CD4-positive, alpha-beta T cell treated with Interleukin-4 for 1 hour (primary cell): ENCODE results near the gene PHEX.

Experiments used
- DNase-seq, 2 donors: peaks; one replicate each; pipeline ENCODE4 v3.0.0-alpha.2; 2020 to 2022

PHEX gene

GRCh38 chrX:22032084-22032483 is at the start of gene PHEX:
PHEX (plus strand) TSS chrX:22032325; CDS start chrX:22033006, 681 bp downstream.
- no peak for DNase-seq

GRCh38 chrX:21985332-21985777 is 46.8 kb upstream of the PHEX start:
- peak; percentile 78 to 79 for DNase-seq

- DNase-seq: no peak
These were observed 45.5 kb upstream of the PHEX start for GRCh38 chrX:21986596-21986995.

GRCh38 chrX:21989384-21989783 is 42.7 kb upstream of the PHEX start:
- DNase-seq: no peak

GRCh38 chrX:21990832-21991231 is 41.3 kb upstream of the PHEX start:
- DNase-seq: peak in 1 of 2 donors; percentile 24

- DNase-seq: no peak
These were observed 40.6 kb upstream of the PHEX start for GRCh38 chrX:21991504-21991903.

GRCh38 chrX:21993265-21993664 is 38.9 kb upstream of the PHEX start:
- DNase-seq: peak in 1 of 2 donors; percentile 59

- DNase-seq: peak in 1 of 2 donors; percentile 39
These were observed 35.2 kb upstream of the PHEX start for GRCh38 chrX:21996872-21997455.

- no peak for DNase-seq
These were observed 34.1 kb upstream of the PHEX start for GRCh38 chrX:21998037-21998436.

GRCh38 chrX:22004866-22005265 is 27.3 kb upstream of the PHEX start:
- no peak for DNase-seq

GRCh38 chrX:22012051-22012450 is 20.1 kb upstream of the PHEX start:
- no peak for DNase-seq

- DNase-seq: no peak
These were observed 19.2 kb upstream of the PHEX start for GRCh38 chrX:22012931-22013330.

GRCh38 chrX:22015139-22015750 is 16.9 kb upstream of the PHEX start:
- no peak for DNase-seq

- no peak for DNase-seq
These were observed 10.3 kb upstream of the PHEX start for GRCh38 chrX:22021751-22022324.

- DNase-seq: no peak
These were observed 7.5 kb upstream of the PHEX start for GRCh38 chrX:22024577-22024976.

- no peak for DNase-seq
These were observed 6.4 kb upstream of the PHEX start for GRCh38 chrX:22025751-22026150.

- DNase-seq: no peak
These were observed 5.4 kb upstream of the PHEX start for GRCh38 chrX:22026731-22027130.

GRCh38 chrX:22032506-22032905 is 381 bp downstream of the PHEX start:
- no peak for DNase-seq

- DNase-seq: no peak
These were observed 1.7 kb downstream of the PHEX start for GRCh38 chrX:22033818-22034217.

GRCh38 chrX:22035236-22035635 is 3.1 kb downstream of the PHEX start:
- no peak for DNase-seq

- DNase-seq: no peak
These were observed 5.1 kb downstream of the PHEX start for GRCh38 chrX:22037225-22037624.

GRCh38 chrX:22037911-22038537 is 5.9 kb downstream of the PHEX start:
- no peak for DNase-seq

GRCh38 chrX:22039541-22039940 is 7.4 kb downstream of the PHEX start:
- no peak for DNase-seq

- no peak for DNase-seq
These were observed 8.1 kb downstream of the PHEX start for GRCh38 chrX:22040184-22040583.
